SK-N-SH treated with all-trans-retinoic acid at 6 μM for 48 hours (cell line): Measurements from ENCODE around the gene TMEM259.

ENCODE experiments used
- CREB5 ChIP-seq: fragments of 250-450 bp; sonication (Bioruptor Pico); IDR thresholded peaks from 2 replicates; pipeline ENCODE4 v1.5.1; 2020; ENCODE audit warnings: low read depth, mild to moderate bottlenecking, moderate library complexity
- CSDC2 ChIP-seq: fragments of 250-450 bp; sonication (Bioruptor Pico); IDR thresholded peaks from 2 replicates; pipeline ENCODE4 v1.5.0; 2020; ENCODE audit warnings: mild to moderate bottlenecking, moderate library complexity
- ESRRG ChIP-seq: fragments of 250-450 bp; sonication (Bioruptor Pico); IDR thresholded peaks from 2 replicates; pipeline ENCODE4 v1.6.1; 2021; ENCODE audit warnings: mild to moderate bottlenecking
- PATZ1 ChIP-seq: fragments of 250-450 bp; sonication (Bioruptor Pico); IDR thresholded peaks from 2 replicates; pipeline ENCODE4 v1.8.0; 2020; ENCODE audit warnings: mild to moderate bottlenecking, moderate library complexity, borderline replicate concordance
- POU6F1 ChIP-seq: fragments of 250-450 bp; sonication (Bioruptor Pico); IDR thresholded peaks from 2 replicates; pipeline ENCODE4 v1.8.0; 2021; ENCODE audit warnings: low read depth, mild to moderate bottlenecking, moderate library complexity, borderline replicate concordance
- PPARA ChIP-seq: fragments of 250-450 bp; sonication (Bioruptor Pico); IDR thresholded peaks from 2 replicates; pipeline ENCODE4 v1.5.0; 2020; ENCODE audit warnings: mild to moderate bottlenecking, borderline replicate concordance
- SNAI2 ChIP-seq: fragments of 250-450 bp; sonication (Bioruptor Pico); IDR thresholded peaks from 2 replicates; pipeline ENCODE4 v1.5.0; 2020; ENCODE audit warnings: mild to moderate bottlenecking, moderate library complexity
- TCF4 ChIP-seq: fragments of 250-450 bp; sonication (Bioruptor Pico); IDR thresholded peaks from 2 replicates; pipeline ENCODE4 v1.8.0; 2021; ENCODE audit warnings: mild to moderate bottlenecking, moderate library complexity, borderline replicate concordance
- TOX ChIP-seq: fragments of 250-450 bp; sonication (Bioruptor Pico); IDR thresholded peaks from 2 replicates; pipeline ENCODE4 v1.8.0; 2021; ENCODE audit warnings: mild to moderate bottlenecking, moderate library complexity, borderline replicate concordance
- ZFP3 ChIP-seq: fragments of 250-450 bp; sonication (Bioruptor Pico); IDR thresholded peaks from 2 replicates; pipeline ENCODE4 v1.5.0; 2020; ENCODE audit warnings: mild to moderate bottlenecking, moderate library complexity
- ZFP30 ChIP-seq: fragments of 450-650 bp; formaldehyde crosslinking; IDR thresholded peaks from 2 replicates; pipeline ENCODE4 v1.5.0; 2022; ENCODE audit warnings: mild to moderate bottlenecking, moderate library complexity
- ZNF565 ChIP-seq: fragments of 450-650 bp; formaldehyde crosslinking; conservative IDR thresholded peaks from 2 replicates; pipeline ENCODE4 v1.5.0; 2020; ENCODE audit warnings: low read depth, mild to moderate bottlenecking, moderate library complexity
- ZNF8 ChIP-seq: fragments of 450-650 bp; formaldehyde crosslinking; IDR thresholded peaks from 2 replicates; pipeline ENCODE4 v1.5.0; 2020; ENCODE audit warnings: mild to moderate bottlenecking, moderate library complexity

DNA sequence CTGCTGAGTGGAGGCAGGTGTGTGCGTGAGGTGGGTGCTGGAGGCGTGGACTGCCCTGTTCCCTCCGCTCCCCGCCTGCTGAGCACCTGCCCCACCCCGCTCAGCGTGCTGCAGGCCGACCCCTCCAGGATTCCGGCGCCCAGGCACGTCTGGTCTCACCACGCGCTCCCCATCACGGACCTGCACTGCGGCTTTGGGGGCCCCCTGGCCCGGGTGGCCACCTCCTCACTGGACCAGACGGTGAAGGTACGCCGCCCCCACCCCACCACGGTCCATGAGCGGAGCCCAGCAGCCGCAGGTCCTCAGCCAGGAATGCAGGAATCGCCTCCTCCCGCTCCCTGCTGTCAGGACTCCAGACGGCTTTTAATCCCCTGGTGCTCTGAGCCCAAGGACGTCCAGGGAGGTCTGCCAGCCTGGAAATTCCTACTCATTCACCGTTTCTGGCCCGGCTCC, 30.8 kb downstream of the TMEM259 start:
- no peak for TF ChIP-seq ZFP30 (CRISPR knock-in tag)
- no peak for TF ChIP-seq POU6F1 (CRISPR knock-in tag)
- no peak for TF ChIP-seq CREB5
- no peak for TF ChIP-seq ZNF8 (CRISPR knock-in tag)
- TF ChIP-seq PATZ1, result no peak
- no peak for TF ChIP-seq SNAI2 (CRISPR knock-in tag)
- no peak for TF ChIP-seq TCF4 (CRISPR knock-in tag)
- TF ChIP-seq ZFP3, result no peak
- no peak for TF ChIP-seq ESRRG
- TF ChIP-seq ZNF565 (CRISPR knock-in tag), result no peak
- TF ChIP-seq TOX (CRISPR knock-in tag), result no peak
- TF ChIP-seq PPARA (CRISPR knock-in tag), result no peak
- TF ChIP-seq CSDC2, result no peak
